PC-9 (cell line): ENCODE measurements around the gene TRPM8. TPM values are rescaled to one million over a fixed set of nuclear protein-coding genes. Genes with fewer than 3 reads are reported as not detected.

ENCODE experiments used
- BruUV-seq: library from RNA; stranded (reverse); fragments of 400-500 nt; replicated peaks from 2 replicates; lab custom pipeline; 2021; lab: Mats Ljungman, UMichigan
- CTCF ChIA-PET: fragments of 300-600 bp; sonication (Branson Sonifier 250); formaldehyde crosslinking; loops from one replicate; lab custom pipeline; 2022; ENCODE audit warnings: antibody characterized with exemption; lab: Charles Lee
- POLR2A ChIA-PET: fragments of 300-600 bp; sonication (Branson Sonifier 250); formaldehyde crosslinking; loops from one replicate; lab custom pipeline; 2022; ENCODE audit warnings: antibody characterized with exemption; ENCODE audit not compliant: unreplicated experiment; lab: Charles Lee
- DNase-seq, 2 experiments: peaks; one replicate each; pipeline versions ENCODE4 v3.0.0 to v3.0.0-alpha.2; 2015 to 2022; ENCODE audit warnings: mixed read lengths in 1 of 2
- H2AFZ ChIP-seq: fragments of 200-600 bp; sonication (generic); 2 replicates; pipeline ENCODE4 v1.8.1; 2017; ENCODE audit warnings: antibody characterized with exemption
- H3F3A ChIP-seq: fragments of 200-600 bp; sonication (generic); 2 replicates; pipeline ENCODE4 v1.8.1; 2017; ENCODE audit warnings: antibody characterized with exemption, mild to moderate bottlenecking, low read depth; ENCODE audit not compliant: insufficient read depth
- H3K27ac ChIP-seq: fragments of 200-600 bp; sonication (generic); 2 replicates; pipeline ENCODE4 v1.6.1; 2016; ENCODE audit warnings: mixed run types
- H3K27me3 ChIP-seq: fragments of 200-600 bp; sonication (generic); 2 replicates; pipeline ENCODE4 v1.6.1; 2016; ENCODE audit warnings: low read depth, mixed run types; ENCODE audit not compliant: insufficient read depth
- H3K36me3 ChIP-seq: fragments of 200-600 bp; sonication (generic); 2 replicates; pipeline ENCODE4 v1.6.1; 2016; ENCODE audit warnings: low read depth, mixed run types
- H3K4me1 ChIP-seq: fragments of 200-600 bp; sonication (generic); replicated peaks from 2 replicates; pipeline ENCODE4 v1.6.1; 2016; ENCODE audit warnings: mixed run types; ENCODE audit not compliant: insufficient read depth
- H3K4me2 ChIP-seq: fragments of 200-600 bp; sonication (generic); 2 replicates; pipeline ENCODE4 v1.6.1; 2017; ENCODE audit warnings: mixed run types
- H3K4me3 ChIP-seq: fragments of 200-600 bp; sonication (generic); 2 replicates; pipeline ENCODE4 v1.6.1; 2016; ENCODE audit warnings: mixed run types
- H3K79me2 ChIP-seq: fragments of 200-600 bp; sonication (generic); 2 replicates; pipeline ENCODE4 v1.6.1; 2017; ENCODE audit warnings: low read depth, mixed run types
- H3K9me2 ChIP-seq: fragments of 200-600 bp; sonication (generic); 2 replicates; pipeline ENCODE4 v1.8.1; 2017; ENCODE audit warnings: mild to moderate bottlenecking; ENCODE audit not compliant: insufficient read depth
- H3K9me3 ChIP-seq: fragments of 200-600 bp; sonication (generic); 2 replicates; pipeline ENCODE4 v1.8.1; 2016; ENCODE audit warnings: low read depth; ENCODE audit not compliant: insufficient read depth
- H4K20me1 ChIP-seq: fragments of 200-600 bp; sonication (generic); 2 replicates; pipeline ENCODE4 v1.8.1; 2017; ENCODE audit not compliant: insufficient read depth
- EZH2 ChIP-seq: fragments of 200-600 bp; sonication (generic); IDR thresholded peaks from 2 replicates; pipeline ENCODE4 v1.8.0; 2017; ENCODE audit warnings: antibody characterized with exemption, low read depth
- intact Hi-C: fragments of 100-400 bp; cut with micrococcal nuclease; formaldehyde crosslinking; loops from one replicate; pipeline ENCODE4 v1.10.0; 2022; ENCODE audit not compliant: unreplicated experiment
- total RNA-seq: library from RNA; stranded (reverse); gene quantifications from 2 replicates; pipeline ENCODE4 v1.2.3, GENCODE V29; 2021
- TF ChIP-seq, protein P1 (sequence below): fragments of 200-600 bp; sonication (generic); conservative IDR thresholded peaks from 2 replicates; pipeline ENCODE4 v1.6.1; 2017; ENCODE audit warnings: mixed run types, antibody characterized with exemption, mild to moderate bottlenecking, moderate library complexity

TRPM8 gene
- total RNA-seq, 1 experiment from 2014 or later = 2.1 TPM

DNA sequence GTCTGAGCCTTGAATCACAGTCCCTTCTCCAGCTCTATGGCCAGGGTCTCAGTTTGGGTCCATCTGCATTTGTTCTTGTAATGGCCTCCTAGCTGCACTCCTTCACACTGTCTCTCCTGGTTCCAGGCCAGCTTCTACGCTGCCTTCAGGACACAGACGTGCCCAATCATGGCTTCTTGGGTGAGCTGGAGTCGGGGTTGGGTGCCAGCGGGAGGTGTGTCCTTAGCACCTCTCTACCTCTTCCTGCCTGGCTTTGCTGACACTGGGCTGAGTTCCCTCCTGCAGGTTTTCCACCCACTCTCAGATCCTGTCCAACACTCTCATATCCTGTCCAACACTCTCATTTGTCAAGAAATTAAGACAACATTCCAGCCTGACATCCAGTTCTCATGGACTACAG is 9.6 kb downstream of the TRPM8 start:
- H3K4me3 ChIP-seq = no peak overlapping the region
- intact Hi-C loops = no loop called here
- H3K79me2 ChIP-seq = no peaks in the 10 kb centered on the region
- no peak for DNase-seq
- ChIA-PET POLR2A (interaction anchor here (0.6 kb wide), 1 partner anchor 13 kb away, joined by 3 read pairs; no protein-coding TSS in a partner anchor), CTCF (interaction anchor here (0.6 kb wide), 1 partner anchor 66 kb away, joined by 3 read pairs; no protein-coding TSS in a partner anchor)
- H3K9me3 ChIP-seq = no peaks in the 10 kb centered on the region
- H2AFZ ChIP-seq = no peak overlapping the region
- H3K4me1 ChIP-seq = no peaks in the 10 kb centered on the region
- no peaks in the 10 kb centered on the region for H3K36me3 ChIP-seq
- H3K27me3 ChIP-seq = peaks cover 29% of the 10 kb centered on the region; the same call in 1 of the 2 replicates
- TF ChIP-seq EZH2 = no peak
- TF ChIP-seq, protein P1, sequence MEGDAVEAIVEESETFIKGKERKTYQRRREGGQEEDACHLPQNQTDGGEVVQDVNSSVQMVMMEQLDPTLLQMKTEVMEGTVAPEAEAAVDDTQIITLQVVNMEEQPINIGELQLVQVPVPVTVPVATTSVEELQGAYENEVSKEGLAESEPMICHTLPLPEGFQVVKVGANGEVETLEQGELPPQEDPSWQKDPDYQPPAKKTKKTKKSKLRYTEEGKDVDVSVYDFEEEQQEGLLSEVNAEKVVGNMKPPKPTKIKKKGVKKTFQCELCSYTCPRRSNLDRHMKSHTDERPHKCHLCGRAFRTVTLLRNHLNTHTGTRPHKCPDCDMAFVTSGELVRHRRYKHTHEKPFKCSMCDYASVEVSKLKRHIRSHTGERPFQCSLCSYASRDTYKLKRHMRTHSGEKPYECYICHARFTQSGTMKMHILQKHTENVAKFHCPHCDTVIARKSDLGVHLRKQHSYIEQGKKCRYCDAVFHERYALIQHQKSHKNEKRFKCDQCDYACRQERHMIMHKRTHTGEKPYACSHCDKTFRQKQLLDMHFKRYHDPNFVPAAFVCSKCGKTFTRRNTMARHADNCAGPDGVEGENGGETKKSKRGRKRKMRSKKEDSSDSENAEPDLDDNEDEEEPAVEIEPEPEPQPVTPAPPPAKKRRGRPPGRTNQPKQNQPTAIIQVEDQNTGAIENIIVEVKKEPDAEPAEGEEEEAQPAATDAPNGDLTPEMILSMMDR = no peak
- no peaks in the 10 kb centered on the region for H3K9me2 ChIP-seq
- H4K20me1 ChIP-seq = no peaks in the 10 kb centered on the region
- no peak overlapping the region for H3K27ac ChIP-seq
- H3F3A ChIP-seq = no peaks in the 10 kb centered on the region
- no TSS peak for BruUV-seq
- H3K4me2 ChIP-seq = no peak overlapping the region

DNA sequence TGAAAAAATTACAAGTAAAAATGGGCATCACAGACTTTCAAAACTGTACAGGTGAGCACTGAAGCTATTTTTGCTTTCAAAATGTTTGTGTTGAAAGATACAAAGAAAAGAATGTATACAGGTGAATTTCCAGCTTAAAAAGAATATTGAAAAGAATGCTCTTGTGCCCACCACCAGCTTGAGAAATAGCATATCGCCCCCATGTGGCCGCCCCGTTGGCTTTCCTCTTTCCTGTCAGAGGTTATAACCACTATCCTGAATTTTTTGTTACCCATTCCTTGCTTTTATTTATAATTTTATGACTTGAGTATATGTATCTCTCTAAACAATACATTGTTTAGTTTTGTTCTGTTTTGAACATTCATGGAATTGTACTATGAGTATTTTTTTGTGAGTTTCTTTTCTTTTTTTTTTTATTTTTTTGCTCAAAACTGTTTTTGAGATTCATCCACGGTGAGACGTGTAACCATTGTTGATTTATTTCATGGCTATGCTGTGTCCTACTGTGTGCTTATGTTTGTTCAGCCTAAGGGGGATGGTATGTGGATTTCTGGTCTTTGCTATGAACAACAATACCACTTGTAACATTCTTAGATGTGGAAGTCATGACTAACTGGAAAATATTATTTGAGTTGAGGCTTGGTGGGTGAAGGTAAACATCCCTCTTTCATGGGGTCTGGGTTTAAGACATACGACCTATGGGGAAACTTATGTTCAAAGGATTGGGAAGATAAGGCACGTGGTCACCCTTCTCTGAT is 11.6 kb downstream of the TRPM8 start:
- Histone ChIP-seq H3K36me3 (no peaks in the 10 kb centered on the region), H3K9me3 (no peaks in the 10 kb centered on the region), H3K4me3 (no peak overlapping the region), H3K79me2 (no peaks in the 10 kb centered on the region), H4K20me1 (no peaks in the 10 kb centered on the region), H3K9me2 (no peaks in the 10 kb centered on the region), H3K27ac (no peak overlapping the region), H3K4me2 (no peak overlapping the region), H3K27me3 (peaks cover 23% of the 10 kb centered on the region; the same call in 1 of the 2 replicates), H3F3A (no peaks in the 10 kb centered on the region), H2AFZ (no peak overlapping the region), H3K4me1 (no peaks in the 10 kb centered on the region)
- peak in 1 of 2 experiments; percentile 51 for DNase-seq
- ChIA-PET POLR2A (no interaction called here), CTCF (interaction anchor here (0.6 kb wide), 1 partner anchor 46 kb away, joined by 3 read pairs; no protein-coding TSS in a partner anchor)
- no TSS peak for BruUV-seq
- TF ChIP-seq EZH2 = no peak
- TF ChIP-seq, protein P1 = peak; percentile 73
- intact Hi-C loops = no loop called here

DNA sequence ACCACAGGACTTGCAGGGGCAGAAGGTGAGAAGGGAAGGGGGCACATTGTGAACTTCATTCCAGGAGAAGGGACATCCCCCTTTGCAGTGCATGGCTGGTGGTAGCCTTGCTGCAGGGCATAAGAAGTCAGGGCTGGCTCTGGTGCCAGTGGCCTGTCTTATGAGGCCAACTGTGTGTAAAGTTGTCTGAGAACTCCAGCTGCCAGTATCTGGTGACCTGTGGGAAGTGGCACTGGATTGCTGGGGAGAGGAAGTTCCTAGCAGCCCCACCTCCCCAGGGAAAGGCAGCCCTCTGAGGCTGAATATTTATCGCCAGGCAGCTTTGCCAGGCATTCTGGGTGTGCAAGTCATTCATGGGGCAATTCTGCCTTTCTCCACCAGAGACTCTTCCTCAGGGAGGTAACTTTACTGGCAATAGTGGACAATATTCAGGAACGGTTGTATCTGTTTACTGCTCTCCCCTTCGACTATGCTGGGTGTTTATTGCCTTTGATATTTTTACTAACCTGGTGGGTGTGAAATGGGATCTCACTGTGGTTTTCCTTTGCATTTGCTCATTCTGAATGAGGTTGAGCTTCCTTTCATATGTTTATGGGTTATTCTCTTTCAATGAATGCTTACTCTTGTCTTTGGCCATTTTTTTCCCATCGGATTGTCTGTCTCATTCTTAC is 12.3 kb downstream of the TRPM8 start:
- no peak overlapping the region for H3K27ac ChIP-seq
- CTCF ChIA-PET = no interaction called here
- H3K4me1 ChIP-seq = no peaks in the 10 kb centered on the region
- H3K4me3 ChIP-seq = no peak overlapping the region
- H3K4me2 ChIP-seq = no peak overlapping the region
- peaks cover 19% of the 10 kb centered on the region; the same call in 1 of the 2 replicates for H3K27me3 ChIP-seq
- TF ChIP-seq EZH2 = no peak
- TF ChIP-seq, protein P1 = no peak
- POLR2A ChIA-PET = no interaction called here
- no peaks in the 10 kb centered on the region for H3K36me3 ChIP-seq
- no peaks in the 10 kb centered on the region for H3F3A ChIP-seq
- intact Hi-C loops = no loop called here
- DNase-seq = peak in 1 of 2 experiments; percentile 27
- no TSS peak for BruUV-seq
- no peaks in the 10 kb centered on the region for H3K79me2 ChIP-seq
- no peaks in the 10 kb centered on the region for H4K20me1 ChIP-seq
- no peaks in the 10 kb centered on the region for H3K9me3 ChIP-seq
- H3K9me2 ChIP-seq = no peaks in the 10 kb centered on the region
- H2AFZ ChIP-seq = no peak overlapping the region
